Mononuclear cell (primary cell): ENCODE measurements around the gene ABHD14A. TPM values are rescaled to one million over a fixed set of nuclear protein-coding genes. Genes with fewer than 3 reads are reported as not detected.
A peak's percentile ranks its signal among the peaks of the same experiment; 100 is the strongest.

ENCODE experiments used
- H3K27me3 ChIP-seq: 2 replicates; pipeline ENCODE4 v1.6.0; 2011; ENCODE audit warnings: low read length, control low read depth; ENCODE audit not compliant: insufficient read depth
- H3K4me1 ChIP-seq: 2 replicates; pipeline ENCODE4 v1.5.1; 2011; ENCODE audit warnings: mild to moderate bottlenecking, low read length, control low read depth; ENCODE audit not compliant: insufficient read depth
- H3K4me3 ChIP-seq: 2 replicates; pipeline ENCODE4 v1.5.1; 2011; ENCODE audit warnings: mild to moderate bottlenecking, low read length, moderate library complexity
- H3K9me3 ChIP-seq: 2 replicates; pipeline ENCODE4 v1.5.1; 2011; ENCODE audit warnings: low read depth, mild to moderate bottlenecking, control low read depth, low read length
- total RNA-seq: library from RNA; depleted of rRNA; stranded (reverse); fragments of >200 nt; gene quantifications from one replicate; pipeline ENCODE4 v1.2.3, GENCODE V29; 2012

The ABHD14A gene
- total RNA-seq, 1 donor = 6.6 TPM

DNA sequence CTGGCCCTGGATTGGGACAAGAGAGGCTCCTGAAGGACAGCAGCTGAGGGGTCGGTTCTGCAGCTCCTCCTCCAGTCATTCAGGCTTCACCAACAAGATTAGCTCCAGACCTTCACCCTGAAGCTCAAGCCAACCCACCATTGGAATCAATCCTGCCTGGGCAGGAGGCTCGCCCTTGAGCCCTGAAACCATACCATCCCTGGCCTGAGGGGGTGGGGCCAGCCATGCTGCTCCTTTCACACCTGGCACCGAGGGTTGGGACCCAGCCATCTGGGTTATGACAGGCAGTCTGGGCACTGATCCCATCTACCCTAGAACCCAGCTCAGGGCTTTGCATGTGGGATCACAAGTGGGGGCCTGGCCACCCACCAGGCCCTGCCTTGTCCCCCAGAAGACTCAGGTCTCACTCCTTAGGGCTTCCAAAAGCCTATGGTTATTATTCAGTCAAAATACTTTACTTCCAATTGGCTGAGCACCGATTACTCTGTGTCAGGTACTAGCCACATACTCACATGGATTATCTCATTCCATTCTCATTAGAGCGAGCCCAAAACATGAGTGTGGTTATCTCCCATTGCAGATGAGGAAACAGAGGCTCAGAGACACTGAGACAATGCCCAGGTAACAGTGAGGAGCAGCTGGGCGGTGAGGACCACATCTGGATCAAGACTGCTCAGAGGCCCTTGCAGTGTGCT, 4.1 kb upstream of the ABHD14A start:
- no peak overlapping the region for H3K4me3 ChIP-seq
- H3K4me1 ChIP-seq = peaks cover 35% of the 10 kb centered on the region
- no peaks in the 10 kb centered on the region for H3K27me3 ChIP-seq
- H3K9me3 ChIP-seq = no peaks in the 10 kb centered on the region

GRCh38 chr3:51971350-51971749, 3.5 kb upstream of the ABHD14A start:
- Histone ChIP-seq H3K4me3 (no peak overlapping the region), H3K9me3 (no peaks in the 10 kb centered on the region), H3K4me1 (peaks cover 39% of the 10 kb centered on the region), H3K27me3 (no peaks in the 10 kb centered on the region)

DNA sequence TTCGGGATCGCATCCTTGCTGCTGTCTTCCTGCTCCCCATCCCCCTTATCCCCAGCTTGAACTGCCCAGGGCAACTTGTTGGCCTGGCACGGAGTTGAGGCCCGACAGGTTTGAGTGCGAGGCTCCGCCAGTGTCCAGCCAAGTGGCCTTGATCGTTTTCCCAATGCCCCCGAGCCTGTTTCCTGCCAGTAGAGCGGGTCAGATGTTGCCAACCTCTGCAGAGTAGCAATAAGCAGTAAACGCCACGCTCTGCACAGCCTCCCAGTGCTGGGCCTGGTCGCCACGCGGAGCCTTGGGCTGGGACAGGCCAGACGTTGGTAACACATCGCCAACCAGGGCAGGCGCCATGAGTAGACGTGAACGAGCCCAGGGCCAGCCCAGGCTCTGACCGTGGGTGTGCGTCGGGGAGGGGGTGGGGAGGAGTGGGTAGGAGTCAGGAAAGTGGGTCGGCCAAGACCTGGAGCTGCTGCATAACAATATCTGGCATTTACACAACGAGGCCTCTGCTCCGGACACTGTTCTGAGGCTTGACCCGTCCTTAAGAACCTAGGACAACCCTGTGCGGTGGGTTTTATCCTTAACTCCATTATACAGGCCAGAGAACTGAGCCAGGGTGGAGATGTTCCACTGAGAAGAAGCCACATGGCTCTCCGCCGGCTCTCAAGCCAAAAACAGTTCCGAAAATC, 444 bp upstream of the ABHD14A start:
- no peaks in the 10 kb centered on the region for H3K27me3 ChIP-seq

DNA sequence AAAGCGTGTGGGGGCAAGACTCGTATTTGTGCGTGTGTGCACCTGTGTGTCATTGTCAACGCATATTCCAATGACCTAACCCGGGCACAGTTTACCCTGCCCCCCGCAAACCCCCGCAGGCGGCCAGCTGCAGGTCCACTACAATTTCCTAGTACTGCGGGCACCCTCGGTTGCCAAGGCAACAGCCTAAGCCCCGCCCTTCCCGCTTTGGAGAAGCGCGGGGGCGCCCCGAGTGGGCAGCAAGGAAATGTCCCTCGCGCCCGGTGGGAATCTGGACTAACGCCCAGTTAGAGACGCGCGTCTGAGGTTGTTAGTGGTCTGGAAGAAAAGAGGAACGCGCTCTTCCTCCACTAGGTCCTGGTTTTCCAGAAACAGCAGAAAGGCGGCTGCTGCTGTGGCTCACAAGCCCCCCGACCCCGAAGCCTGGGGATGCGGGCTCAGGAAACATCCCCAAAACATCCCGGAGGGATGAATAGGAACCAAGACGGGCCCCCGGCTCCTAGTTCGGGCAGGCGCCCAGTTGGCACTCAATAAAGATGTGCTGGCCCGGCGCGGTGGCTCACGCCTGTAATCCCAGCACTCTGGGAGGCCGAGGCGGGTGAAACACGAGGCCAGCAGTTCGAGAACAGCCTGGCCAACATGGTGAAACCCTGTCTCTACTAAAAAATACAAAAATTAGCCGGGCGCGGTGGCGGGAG, 1.1 kb downstream of the ABHD14A start:
- peaks cover 34% of the 10 kb centered on the region for H3K4me1 ChIP-seq
- no peaks in the 10 kb centered on the region for H3K27me3 ChIP-seq
- H3K4me3 ChIP-seq = peak overlapping the region; percentile 67

More for the DNA sequence above, 444 bp upstream of the ABHD14A start:
- H3K4me3 ChIP-seq = peak overlapping the region; percentile 67
- H3K4me1 ChIP-seq = peaks cover 34% of the 10 kb centered on the region
- H3K9me3 ChIP-seq = no peaks in the 10 kb centered on the region

GRCh38 chr3:51977446-51978142, 2.7 kb downstream of the ABHD14A start:
- Histone ChIP-seq H3K4me3 (no peak overlapping the region), H3K27me3 (no peaks in the 10 kb centered on the region)

More for the DNA sequence above, 1.1 kb downstream of the ABHD14A start:
- no peaks in the 10 kb centered on the region for H3K9me3 ChIP-seq

DNA sequence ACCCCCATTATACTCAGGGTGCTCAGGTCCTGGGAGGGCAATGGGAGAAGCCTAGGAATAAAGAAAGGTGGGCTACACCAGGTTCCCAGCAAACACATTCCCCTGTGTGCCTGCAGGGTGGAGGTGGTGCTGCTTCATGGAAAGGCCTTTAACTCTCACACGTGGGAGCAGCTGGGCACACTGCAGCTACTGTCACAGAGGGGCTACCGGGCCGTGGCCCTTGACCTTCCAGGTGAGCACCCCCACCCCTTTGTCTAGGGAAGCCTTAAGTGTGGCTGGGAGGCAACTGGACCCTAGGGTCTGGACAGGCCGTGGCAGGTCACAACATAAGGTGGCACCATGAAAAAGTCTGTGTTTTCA, 3.3 kb downstream of the ABHD14A start:
- Histone ChIP-seq H3K4me3 (no peak overlapping the region), H3K27me3 (no peaks in the 10 kb centered on the region), H3K4me1 (peaks cover 50% of the 10 kb centered on the region), H3K9me3 (no peaks in the 10 kb centered on the region)

More at GRCh38 chr3:51977446-51978142, 2.7 kb downstream of the ABHD14A start:
- Histone ChIP-seq H3K4me1 (peaks cover 48% of the 10 kb centered on the region), H3K9me3 (no peaks in the 10 kb centered on the region)

DNA sequence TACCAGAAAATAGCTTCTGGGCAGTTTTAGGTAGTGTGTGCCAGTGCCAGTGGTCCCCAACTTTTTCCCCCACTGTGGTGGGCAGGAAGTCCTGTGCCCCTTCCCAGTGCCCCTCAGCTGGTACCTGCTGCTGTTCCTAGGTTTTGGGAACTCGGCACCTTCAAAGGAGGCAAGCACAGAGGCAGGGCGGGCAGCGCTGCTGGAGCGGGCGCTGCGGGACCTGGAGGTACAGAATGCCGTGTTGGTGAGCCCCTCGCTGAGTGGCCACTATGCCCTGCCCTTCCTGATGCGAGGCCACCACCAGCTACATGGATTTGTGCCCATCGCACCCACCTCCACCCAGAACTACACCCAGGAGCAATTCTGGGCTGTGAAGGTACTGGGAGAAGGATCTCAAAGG, 5.4 kb downstream of the ABHD14A start:
- no peak overlapping the region for H3K4me3 ChIP-seq
- no peaks in the 10 kb centered on the region for H3K9me3 ChIP-seq
- H3K27me3 ChIP-seq = no peaks in the 10 kb centered on the region
- peaks cover 40% of the 10 kb centered on the region for H3K4me1 ChIP-seq

- Histone ChIP-seq H3K4me3 (peak overlapping the region; percentile 54), H3K9me3 (no peaks in the 10 kb centered on the region), H3K27me3 (no peaks in the 10 kb centered on the region), H3K4me1 (peaks cover 26% of the 10 kb centered on the region)
Measured at GRCh38 chr3:51982352-51982837, 7.5 kb downstream of the ABHD14A start.

- H3K4me1 ChIP-seq = peaks cover 26% of the 10 kb centered on the region
- no peaks in the 10 kb centered on the region for H3K27me3 ChIP-seq
- peak within 1 kb of the TSS; percentile 54 for H3K4me3 ChIP-seq
- no peaks in the 10 kb centered on the region for H3K9me3 ChIP-seq
Measured at GRCh38 chr3:51982838-51983577, 8.1 kb downstream of the ABHD14A start, which contains the start of gene ACY1. Gene ACY1 (plus strand): TSS chr3:51983535. CDS start chr3:51984065, 530 bp downstream.

DNA sequence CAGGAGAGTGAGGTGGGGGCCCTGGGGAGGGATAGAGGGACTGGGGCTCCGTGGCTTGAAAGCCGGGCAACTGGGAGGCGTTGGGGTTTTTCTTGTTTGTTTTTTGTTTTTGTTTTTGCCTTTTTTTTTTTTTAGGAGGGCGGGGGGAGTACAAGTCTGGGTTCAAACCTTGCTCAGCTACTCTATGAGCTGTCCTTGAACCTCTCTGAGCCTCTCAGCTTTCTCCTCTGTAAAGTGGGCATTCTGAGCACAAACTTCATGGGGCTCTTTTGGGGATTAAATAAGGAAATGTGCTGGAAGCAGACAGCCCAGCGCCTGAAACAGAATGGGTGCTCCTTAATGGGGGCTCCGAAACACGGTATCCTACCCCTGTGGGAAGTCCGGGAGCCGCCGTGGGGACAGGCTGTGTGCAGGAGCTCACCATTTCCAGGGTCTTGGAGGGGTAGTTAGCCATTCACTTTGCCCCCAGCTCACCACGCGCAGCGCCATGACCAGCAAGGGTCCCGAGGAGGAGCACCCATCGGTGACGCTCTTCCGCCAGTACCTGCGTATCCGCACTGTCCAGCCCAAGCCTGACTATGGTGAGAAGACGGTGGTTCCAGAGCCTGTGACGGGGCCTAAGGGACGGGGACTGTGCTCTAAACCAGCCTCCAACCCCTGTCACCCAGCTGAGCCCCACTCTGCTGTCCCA, 8.9 kb downstream of the ABHD14A start:
- H3K4me1 ChIP-seq = peaks cover 26% of the 10 kb centered on the region
- no peaks in the 10 kb centered on the region for H3K27me3 ChIP-seq
- peak overlapping the region; percentile 54 for H3K4me3 ChIP-seq
- H3K9me3 ChIP-seq = no peaks in the 10 kb centered on the region

- no peaks in the 10 kb centered on the region for H3K9me3 ChIP-seq
- peaks cover 26% of the 10 kb centered on the region for H3K4me1 ChIP-seq
- no peaks in the 10 kb centered on the region for H3K27me3 ChIP-seq
- H3K4me3 ChIP-seq = no peak overlapping the region
Measured at GRCh38 chr3:51984269-51984647, 9.4 kb downstream of the ABHD14A start.

DNA sequence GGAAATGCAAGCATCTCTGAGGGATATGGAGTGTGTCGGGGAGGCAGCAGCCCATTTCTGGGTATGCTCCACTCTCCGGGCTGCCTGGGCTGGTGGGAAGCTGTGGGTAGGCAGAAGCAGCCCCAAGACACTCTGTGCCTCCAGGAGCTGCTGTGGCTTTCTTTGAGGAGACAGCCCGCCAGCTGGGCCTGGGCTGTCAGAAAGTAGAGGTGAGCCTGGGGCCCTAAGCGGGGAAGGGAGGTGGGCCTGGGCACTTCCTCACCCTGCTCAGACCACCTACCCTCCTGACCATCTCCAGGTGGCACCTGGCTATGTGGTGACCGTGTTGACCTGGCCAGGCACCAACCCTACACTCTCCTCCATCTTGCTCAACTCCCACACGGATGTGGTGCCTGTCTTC, 10.2 kb downstream of the ABHD14A start:
- H3K27me3 ChIP-seq = no peaks in the 10 kb centered on the region
- H3K4me1 ChIP-seq = peaks cover 26% of the 10 kb centered on the region
- H3K4me3 ChIP-seq = no peak overlapping the region
- no peaks in the 10 kb centered on the region for H3K9me3 ChIP-seq

DNA sequence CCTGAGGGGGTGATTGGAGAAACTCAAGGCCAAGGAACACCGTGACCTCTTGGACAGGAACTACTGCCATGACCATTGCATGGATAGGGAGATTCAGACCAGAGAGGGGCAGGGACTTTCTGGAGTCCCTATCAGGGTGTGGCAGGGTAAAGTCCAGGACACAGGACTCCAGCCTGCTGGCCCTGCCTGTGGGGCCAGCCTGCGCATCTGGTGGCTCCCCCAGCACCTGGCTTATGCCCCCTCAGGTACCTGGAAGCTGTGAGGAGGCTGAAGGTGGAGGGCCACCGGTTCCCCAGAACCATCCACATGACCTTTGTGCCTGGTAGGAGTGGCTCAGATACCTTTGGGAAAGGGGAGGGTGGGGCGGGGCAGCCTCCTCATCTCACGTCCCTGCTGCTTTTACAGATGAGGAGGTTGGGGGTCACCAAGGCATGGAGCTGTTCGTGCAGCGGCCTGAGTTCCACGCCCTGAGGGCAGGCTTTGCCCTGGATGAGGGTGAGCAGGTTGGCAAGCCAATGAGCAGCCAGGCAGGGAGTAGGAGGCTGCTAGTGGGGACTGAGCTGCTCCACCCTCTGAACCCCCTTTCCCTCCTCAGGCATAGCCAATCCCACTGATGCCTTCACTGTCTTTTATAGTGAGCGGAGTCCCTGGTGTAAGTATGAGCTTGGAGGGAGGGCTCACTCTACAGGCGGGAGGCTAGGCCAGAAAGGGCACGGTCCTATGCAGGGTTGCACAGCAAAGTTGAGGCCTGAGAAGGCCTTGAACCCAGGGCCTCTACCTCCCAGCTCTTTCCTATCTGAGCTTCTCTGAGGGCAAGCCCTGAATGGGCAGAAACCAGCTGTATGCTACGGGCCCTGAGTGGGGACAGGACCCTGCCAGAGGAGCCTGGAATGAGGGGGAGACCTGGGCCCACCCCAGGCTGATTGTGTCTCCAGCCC, 11.4 kb downstream of the ABHD14A start:
- peaks cover 25% of the 10 kb centered on the region for H3K4me1 ChIP-seq

More for the DNA sequence above, 11.4 kb downstream of the ABHD14A start:
- no peaks in the 10 kb centered on the region for H3K9me3 ChIP-seq
- no peaks in the 10 kb centered on the region for H3K27me3 ChIP-seq
- no peak overlapping the region for H3K4me3 ChIP-seq
